Kasumi-1 (cell line): ENCODE data around the gene MYOM3.

Experiments
- DNase-seq, 2 experiments: peaks; one replicate each; lab custom pipeline; 2025; lab: John Stamatoyannopoulos, UW

The MYOM3 gene

DNA sequence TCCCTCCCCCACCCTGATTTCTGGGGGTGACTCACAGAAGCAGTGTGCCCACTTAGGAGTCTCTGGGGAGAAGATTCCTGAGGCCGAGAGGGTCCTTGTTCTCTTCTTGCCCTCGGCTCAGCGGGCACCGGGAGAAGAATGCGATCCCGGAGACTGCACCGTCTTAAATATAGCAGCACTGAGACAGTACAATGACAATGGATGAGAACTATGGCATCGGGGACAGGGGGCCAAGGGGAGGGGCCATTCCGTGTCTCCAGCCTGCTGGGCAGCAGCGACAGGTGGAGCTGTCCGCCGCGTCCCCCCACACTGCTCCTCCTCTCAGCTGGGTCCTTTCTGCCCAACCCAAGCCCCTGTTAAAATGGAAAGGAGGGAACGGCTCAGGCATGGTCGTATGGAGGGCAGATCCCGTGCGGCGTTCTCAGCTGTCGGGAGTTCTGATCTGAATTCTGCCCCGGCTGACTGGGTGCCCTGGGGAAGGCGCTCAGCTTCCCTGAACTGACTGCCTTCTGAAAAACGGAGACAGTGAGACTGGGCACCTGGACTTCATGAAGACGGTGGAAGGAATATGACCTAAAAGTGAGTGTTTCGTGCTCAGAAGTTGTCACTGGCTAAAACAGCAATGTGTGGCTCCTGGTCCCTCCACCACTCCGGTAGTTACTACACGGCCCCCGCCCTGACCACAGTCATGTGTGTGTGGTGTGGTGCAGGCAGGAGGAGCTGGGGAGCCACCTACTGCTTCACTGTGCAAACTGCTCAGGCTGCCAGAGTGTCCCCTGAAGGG is at the start of gene MYOM3:
Gene MYOM3 (minus strand): TSS at position 140 of the 784 bp plus-strand sequence. CDS start 3,499 bp downstream, outside the sequence.
- peak; percentile 61 to 64 for DNase-seq

DNA sequence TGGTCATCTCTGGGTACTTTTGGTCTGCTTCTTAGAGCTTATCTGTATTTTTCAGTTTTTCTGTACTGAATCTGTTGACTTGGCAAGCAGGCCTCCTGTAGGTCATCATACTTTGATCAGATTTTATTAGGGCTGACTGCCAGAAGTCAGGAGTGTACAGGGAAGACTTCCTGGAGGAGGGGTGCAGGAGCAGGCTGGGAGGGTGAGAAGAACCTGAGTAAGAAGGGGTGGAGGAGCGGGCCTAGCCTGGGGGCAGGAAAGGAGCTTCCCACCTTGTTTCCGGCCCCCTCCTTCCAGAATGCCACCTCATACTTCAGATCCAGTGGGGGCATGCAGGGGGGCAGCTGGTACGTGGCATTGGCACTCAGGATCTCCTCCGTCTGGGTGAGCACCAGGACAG is 49.3 kb upstream of the MYOM3 start:
- DNase-seq: no peak

DNA sequence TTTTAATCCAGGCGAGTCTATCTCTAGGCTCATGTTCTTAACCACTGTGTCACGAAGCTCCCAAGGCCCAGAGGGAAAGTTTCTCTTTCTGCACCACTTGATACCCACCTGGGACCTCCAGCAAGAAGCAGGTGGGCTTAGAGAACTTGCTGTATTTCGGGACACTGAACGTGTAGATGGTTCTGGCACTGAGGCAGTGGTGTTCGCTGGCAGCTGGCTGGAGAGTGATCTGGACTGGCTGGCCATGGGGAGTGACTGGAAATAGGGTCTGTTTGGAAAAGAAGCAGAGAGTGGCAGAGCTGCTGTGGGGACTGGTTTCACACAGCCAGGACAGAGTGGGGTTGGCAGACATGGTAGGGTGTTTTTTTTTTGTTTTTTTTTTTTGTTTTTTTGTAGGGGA is 47.4 kb upstream of the MYOM3 start:
- no peak for DNase-seq

DNA sequence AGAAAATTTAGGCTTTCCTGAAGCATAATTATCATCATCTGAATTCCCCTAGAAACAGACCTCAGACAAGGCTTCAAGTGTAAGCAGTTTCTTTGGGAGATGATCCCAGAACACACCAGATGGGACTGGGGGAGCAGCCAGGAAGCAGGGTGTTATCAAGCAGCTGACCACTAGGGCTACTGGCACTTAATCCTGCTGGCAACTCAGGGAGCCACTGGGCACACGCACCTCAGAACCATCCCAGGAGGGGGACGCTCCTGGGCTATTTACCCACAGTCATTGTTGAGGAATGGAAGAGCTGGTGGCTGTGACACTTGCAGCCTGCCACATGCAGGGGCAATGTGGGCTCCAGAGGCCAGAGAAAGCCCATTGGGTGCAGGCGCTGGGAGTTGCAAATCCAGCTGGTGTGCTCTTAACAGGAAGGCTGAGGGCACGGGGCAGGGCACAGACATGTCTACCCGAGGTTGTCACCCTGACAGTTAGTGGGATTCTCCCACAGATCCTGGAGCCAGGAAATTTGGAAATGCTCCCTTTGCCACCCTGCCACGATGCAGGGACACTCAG is 46.1 kb upstream of the MYOM3 start:
- DNase-seq: no peak

DNA sequence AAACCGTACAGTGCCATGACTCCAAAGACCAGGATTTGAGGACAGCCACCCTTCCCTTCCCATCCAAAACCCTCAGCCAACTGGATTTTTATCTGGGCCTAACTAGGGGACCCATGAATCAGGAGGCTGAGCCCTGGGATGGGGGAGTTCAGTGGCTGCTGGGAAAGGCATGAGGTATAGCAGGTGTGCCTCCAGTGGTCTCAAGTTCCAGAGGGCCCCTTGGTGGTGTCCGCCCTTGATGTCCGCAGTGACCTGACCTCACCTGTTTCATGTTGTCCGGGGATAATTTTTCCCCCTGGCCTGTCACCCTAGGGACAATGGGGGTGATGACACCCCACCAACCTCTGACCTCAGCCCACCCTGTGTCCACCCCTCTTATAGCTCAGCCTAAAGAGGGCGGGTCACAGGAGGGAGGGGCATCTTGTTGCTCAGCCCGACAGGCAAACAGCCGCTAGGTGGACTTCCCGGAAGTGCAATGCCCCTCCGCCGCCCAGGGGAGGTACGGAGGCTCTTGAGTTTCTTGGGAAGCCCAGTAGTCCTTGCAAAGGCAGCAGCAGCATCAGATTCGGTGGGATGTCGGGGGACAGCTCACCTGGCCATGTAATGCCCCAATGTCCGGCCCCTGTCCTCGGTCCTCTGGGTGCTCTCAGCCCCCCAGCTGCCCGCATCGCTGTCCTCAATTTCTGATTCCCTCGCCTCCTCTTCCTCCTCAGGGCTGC is 44.8 kb upstream of the MYOM3 start:
- no peak for DNase-seq

DNA sequence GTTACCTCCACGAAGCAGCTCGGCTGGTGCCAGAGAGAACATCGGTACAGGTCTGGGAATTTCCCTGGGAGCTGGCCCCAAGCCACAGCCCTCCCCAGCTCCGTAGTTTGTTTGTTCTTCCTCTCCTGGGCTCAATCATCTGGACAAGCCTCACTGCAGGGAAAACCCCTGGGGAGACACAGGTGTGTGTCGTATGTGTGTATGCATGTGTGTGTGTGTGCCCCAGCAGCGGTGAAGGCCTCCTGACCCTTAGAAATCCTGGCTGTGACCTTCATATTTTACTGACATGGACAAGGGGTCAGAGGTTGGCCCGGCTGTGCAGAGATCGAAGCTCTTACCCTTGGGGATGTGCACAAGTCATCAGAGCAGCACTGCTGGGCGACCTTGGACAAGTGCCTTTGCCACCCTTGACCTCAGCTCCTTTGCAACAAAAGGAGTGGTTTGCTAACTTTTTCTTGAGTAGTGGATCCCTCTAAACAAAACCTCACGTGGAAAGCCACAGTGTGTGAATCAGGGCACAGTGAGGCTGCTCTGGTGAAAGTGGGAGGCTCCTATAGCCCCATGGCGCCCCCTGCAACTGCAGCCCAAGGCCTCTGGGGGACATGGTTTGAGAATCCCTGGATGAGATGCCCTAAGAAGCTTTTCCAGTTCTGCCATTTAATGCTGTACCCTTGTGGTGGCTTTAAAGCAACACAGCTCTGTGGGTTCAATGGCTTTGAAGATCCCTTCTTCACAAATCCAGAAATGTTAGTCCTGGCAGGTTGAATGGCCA is 43.3 kb upstream of the MYOM3 start:
- DNase-seq: no peak

DNA sequence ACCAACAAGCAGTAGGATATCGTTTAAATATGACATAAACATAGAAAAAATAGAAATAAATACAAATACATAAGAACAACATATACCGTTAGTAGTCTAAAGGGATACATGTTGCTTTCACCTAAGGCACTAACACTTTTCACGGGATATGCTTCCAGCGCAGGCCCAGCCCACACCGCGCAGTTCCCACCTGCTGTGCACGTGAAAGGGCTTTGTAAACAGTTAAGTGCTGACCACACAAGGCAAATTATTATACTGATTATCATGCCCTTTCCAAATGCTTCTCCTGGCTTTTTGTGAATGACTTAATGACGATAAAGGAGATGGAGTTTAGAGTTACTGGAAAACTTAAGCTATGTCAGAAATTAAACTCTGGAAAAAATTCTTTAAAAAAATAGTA is 42.3 kb upstream of the MYOM3 start:
- DNase-seq: no peak

DNA sequence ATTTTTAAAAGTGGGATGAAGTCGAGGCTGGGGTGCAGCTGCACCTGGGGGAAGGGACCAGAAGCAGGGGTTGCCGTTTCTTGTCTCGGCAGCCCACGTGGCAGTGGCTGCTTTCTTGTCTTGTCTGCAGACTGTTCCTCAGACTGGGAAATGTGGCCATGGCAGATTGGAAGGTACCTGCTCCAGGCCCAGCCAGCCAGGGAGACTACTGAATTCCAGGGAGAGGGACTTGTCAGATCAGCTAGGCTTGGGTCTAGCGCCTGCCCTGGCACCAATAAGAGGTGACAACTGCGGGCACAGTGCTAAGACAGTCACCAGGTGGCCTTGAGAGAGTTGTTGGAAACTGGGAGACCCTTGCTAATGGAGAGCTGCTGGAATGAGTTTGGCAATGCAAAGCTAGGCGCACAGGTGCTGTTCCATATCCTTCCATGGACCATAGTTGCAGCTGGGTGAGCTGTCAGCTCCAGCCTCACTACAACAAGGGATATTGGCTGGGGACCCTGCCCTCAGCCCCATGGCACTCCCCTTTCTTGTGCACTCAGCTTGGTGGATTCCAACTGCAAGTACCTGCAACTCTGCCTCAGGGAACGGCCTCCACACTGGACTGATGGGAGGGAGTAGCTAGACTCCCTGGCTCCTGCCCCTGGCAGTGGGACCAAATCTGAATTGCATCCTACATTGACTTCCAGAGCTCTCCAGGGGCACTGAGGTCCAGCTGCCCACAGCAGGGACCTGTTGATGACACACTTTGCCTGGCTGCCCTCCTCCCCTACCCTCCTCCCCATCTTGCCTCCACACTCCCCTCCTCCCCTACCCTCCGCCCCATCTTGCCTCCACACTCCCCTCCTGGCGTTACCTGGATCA is 40.9 kb upstream of the MYOM3 start:
- no peak for DNase-seq

DNA sequence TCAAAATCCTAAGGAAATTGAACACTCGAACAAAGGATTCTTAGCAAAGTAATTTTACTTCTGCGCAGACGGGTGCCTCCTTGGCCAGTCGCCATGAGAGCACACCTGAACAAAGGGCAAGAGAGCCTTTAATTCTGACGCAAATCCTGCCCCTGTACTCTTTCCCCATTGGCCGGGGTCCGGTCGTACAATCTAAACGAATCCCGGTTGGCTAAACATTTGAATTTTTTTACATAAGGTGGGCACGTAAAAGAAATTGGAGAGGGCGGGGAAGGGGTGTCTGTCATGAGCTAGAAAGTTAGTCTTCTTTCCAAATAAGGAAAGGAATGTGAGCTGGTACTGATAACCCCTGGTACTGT is 39.2 kb upstream of the MYOM3 start:
- DNase-seq: no peak

DNA sequence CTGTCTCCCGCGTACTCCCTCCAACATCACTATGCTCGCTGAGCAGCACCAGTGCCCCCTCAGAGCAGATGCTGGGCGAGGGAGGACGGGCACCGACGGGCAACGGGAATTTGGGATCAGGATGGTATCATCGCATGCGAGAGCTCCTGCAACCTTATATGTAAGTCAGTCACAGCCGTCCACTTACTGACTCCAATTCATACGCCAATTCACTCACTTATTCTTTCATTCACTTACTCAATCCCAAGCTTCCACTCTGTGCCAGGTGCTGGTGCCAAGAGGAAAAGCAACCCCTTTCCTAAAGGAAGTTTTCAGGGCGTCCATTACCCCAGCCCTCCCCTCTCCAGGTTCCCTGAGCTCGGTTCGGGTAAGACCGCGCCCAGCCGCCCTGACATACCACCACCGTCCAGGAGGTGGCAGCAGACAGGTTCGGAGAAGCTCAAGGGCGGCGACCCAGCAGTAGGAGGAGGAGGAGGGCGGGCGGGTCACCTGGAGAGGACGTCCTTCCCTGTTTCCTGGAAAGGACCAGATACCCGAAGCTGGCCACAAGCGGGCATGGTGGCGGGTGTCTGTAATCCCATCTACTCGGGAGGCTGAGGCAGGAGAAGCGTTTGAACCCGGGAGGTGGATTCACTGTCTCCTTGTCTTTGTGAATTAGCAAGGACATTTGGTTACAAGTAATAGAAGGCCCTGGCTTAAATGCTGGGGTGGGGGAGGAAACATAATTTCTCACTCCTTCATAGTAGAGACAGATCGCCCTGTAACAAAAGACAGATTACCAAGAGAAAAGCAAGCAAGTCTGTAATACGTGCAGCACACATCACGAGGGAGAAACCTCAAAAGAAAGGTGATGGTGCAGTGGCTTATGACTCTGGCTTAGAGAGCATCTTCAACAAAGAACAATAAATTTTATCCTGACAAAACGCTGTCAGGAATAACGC is 38.6 kb upstream of the MYOM3 start:
- peak; percentile 69 to 78 for DNase-seq

DNA sequence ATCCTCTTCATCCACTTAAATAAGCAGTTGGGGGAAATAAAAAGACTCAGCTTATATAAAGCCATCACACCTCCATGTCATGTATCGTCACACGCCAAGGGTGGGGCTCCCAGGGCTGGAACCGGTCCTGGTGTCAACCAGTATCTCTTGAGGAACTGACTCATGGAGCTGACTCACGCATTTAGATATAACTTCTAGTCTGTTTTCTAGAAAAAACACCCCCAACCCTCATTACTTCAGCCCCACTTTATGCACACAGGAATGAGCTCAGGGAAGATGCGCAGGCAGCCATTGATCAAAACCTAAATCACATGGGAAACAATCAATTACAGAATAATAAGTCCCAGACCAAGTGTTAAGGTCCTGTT is 37.9 kb upstream of the MYOM3 start:
- no peak for DNase-seq

DNA sequence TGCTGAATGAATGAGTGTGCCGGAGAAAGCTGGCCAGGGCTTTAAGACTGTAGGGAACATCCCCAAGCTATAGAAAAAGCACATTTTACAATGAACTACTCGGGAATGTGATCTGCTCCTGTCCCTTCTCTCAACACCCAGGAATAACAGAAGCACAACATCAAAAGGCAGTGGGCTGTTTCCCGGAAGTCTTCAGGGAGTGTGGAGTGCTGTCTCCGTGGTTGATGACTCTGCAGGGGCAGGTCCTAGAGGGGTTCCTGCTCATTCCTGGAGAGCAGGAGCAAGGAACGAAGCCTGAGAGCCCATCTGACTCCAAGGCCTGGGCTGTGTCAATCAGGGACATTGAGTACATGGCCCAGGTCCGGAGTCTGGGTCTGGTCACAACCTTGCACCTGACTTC is 35.9 kb upstream of the MYOM3 start:
- DNase-seq: no peak

DNA sequence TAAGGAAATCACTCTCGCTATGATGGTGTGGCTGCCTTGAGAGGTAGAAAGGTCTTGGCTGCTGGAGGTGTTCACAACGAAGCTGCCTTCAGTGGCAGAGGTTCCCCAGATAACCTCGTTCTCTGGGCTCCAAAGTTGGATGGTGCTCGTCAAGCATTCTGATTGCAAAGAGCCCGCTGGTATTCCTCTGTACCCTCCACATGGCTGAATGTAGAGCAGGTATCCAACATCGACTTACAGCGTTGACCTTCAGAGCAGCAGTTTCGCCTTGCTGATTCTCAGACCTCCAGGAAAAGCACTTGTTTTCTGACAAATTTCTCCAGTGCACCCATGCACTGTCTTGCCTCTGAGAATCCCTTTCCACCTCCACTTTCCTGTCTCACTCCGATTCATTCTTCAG is 35.3 kb upstream of the MYOM3 start:
- DNase-seq: no peak

DNA sequence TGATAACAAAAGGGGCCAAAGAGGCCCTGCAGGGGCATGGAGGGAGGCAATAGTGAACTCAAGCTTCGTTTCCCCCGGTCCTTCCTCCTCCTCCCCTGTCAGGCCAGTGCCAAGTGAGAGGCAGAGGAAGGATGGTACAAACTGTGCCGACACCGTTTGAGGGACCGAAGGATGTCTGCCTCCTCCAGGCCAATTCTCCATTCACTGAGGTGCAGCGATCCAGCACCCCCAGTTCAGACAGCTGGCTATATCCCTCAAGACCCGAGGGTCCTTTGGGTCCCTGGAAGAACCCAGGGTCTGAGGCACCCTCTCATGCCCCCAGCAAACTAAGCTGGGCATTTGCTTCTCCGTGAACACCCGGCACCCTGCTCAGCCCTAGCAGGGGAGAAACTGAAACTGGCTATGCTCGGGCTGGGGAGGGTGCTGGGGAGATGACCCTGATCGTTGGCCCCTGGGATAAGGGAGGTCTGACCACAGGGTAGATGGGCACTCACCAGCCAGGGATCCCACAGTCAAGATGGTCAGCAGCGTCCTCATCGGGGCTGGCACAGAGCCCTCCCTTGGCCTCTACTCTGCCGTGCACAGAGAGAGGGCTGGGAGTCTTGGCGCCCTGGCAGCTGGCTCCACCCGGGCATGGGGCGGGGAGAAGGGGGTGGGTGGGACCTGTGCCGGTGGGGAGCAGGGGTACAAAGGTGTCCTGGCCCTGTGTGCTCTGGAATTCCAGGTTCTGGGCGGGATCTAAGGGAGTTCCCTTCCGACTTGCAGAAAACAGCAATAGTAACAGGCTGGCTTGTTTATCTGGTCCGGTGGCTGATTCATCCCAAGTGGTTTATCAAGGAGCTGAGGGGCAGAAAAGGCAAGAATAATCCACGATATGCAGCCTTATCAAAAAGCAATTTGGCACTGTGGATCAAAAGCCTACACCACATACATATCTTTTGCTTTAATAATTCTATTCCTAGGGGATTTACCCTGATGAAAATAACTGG is 30.9 kb upstream of the MYOM3 start, which contains the start of gene IL22RA1:
Gene IL22RA1 (minus strand): TSS at position 595 of the 989 bp plus-strand sequence. CDS start 58 bp downstream, at position 537.
- no peak for DNase-seq

DNA sequence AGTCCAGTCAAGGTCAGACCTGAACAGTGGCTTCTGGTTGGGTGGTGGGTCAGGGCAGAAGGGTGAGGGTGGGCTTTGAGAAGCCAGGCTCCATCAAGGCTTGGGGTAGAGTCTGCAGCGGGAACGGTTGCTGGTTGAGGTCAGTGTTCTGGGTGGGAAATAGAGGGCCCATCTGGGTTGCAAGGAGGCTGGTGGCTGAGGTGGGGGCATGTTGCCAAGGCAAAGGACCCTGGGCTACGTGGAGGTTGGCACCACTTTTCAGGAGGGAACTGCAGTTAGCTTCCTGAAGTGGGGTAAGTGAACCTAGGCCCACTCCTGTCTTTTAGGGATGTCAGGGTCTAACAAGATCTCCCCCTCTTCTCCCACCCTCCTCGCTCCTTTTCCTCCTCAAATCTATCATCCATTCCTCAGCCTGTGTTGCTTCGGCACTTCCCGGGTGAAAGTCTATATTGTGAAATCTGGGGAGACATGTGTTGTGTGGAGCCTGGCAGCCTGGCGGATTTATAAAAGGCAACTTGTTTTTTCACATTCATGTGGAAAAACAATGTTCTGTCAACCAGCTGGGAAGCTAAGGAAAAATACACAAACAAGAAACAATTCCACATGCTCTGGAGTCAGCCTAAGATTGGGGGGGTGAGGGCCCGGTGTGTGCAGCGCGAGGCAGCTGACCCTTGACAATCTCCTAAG is 29.5 kb upstream of the MYOM3 start:
- no peak for DNase-seq

DNA sequence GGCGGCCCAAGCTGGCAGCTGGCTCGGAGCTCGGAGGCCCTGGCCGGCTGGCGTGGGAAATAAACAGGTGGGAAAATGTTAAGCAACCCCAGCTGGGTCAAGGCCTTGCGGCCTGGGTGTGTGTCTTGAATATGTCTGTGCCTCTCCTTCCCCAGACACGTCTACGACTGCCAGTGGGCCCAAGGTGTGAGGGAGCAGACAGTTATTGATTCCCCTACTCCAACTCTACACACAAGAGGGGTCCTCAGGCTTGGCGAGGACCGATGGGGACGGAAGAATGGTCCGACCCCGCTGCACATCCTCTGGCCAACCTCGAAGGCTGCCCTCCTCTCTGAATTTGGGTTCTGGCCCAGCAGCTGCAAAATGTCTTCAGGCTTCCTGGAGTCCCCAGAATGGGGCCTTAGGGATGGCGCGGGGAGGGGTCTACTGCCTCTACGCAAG is 28.8 kb upstream of the MYOM3 start:
- DNase-seq: no peak

DNA sequence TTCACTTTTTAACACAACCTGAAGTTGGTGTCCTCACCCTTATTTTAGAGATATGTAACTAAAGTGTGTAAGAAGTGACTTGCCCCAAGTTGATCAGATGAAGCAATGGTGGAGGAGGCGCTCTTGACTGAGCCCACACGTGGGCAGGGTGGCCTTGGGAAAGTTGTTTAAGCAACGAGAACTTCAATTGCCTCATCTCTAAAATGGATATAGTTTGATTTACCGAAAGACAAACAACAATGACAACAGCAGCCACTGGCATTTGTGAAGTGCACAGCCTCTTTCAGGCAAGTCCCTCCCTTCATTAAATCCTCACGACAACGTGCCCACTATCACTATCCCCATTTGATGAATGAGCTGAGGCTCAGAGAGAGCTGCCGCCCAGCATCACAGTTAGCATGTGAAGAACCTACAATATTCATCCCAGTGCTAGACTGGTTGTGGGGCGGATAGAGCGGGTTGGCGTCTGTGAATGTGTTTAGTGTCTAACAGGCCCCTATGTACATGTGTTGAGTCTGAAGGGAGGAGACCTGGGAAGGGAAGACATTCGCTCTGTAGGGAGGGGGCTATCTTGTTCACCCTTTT is 28.0 kb upstream of the MYOM3 start:
- no peak for DNase-seq

DNA sequence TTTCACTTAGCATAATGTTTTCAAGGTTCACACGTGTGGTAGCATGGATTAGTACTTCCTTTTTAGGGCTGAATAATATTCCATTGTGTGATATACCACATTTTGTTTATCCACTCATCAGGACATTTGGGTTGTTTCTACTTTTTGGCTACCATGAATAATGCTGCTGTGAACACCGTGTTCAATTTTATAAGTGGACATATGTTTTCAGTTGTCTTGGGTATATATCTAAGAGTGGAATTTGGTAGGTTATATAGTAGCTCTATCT is 27.2 kb upstream of the MYOM3 start:
- no peak for DNase-seq
